ENCODE results near the gene MEIOB.

DNA sequence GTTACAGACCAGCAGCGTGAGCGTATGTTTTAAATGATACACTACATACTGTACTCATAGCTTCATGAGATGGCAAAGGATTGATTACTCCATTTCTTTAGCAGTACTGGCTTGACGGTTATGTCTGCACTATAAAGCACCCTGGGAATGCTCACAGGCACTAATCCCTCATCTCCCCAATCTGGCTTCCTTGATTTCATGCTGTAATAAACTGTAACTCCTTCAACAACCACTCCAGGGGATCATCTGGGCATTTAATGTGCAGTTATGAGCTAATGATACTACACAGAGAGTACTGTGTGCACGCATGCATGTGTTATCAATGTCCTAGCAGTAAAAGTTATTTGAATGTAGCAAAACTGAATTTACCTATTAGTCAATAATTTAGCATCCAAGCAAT lies 20.2 kb downstream of the MEIOB start:
- TF ChIP-seq, protein P1, sequence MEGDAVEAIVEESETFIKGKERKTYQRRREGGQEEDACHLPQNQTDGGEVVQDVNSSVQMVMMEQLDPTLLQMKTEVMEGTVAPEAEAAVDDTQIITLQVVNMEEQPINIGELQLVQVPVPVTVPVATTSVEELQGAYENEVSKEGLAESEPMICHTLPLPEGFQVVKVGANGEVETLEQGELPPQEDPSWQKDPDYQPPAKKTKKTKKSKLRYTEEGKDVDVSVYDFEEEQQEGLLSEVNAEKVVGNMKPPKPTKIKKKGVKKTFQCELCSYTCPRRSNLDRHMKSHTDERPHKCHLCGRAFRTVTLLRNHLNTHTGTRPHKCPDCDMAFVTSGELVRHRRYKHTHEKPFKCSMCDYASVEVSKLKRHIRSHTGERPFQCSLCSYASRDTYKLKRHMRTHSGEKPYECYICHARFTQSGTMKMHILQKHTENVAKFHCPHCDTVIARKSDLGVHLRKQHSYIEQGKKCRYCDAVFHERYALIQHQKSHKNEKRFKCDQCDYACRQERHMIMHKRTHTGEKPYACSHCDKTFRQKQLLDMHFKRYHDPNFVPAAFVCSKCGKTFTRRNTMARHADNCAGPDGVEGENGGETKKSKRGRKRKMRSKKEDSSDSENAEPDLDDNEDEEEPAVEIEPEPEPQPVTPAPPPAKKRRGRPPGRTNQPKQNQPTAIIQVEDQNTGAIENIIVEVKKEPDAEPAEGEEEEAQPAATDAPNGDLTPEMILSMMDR (IDR thresholded peaks at IDR 0.05; ENCODE audit: low read length): no peak
- TF ChIP-seq EZH2phosphoT487 (IDR thresholded peaks at IDR 0.05; ENCODE audit: low read length): no peak
